GM21737 (cell line): ENCODE data around the gene CUL2.
"Not testable (repeated sequence)": the region's sequence is repeated elsewhere in the genome, so short reads cannot be mapped to it uniquely, and the experiment has no call there.

Experiments used
- ATAC-seq: cut with Tn5 transposase; IDR thresholded peaks from one replicate; pipeline ENCODE4 v1.9.1; 2021; ENCODE audit warnings: mild to moderate bottlenecking, moderate library complexity; ENCODE audit not compliant: unreplicated experiment

The CUL2 gene

GRCh38 chr10:34981844-34982243 is 108.3 kb downstream of the CUL2 start:
- ATAC-seq: no peak

- no peak for ATAC-seq
These were observed 110.2 kb downstream of the CUL2 start for GRCh38 chr10:34979938-34980337.

- ATAC-seq: no peak
These were observed 112.1 kb downstream of the CUL2 start for GRCh38 chr10:34978080-34978479.

GRCh38 chr10:34976380-34976910 is 113.7 kb downstream of the CUL2 start:
- ATAC-seq: not testable (repeated sequence)

- not testable (repeated sequence) for ATAC-seq
These were observed 115.6 kb downstream of the CUL2 start for GRCh38 chr10:34974364-34975065.

- ATAC-seq: not testable (repeated sequence)
These were observed 116.4 kb downstream of the CUL2 start for GRCh38 chr10:34973757-34974156.

GRCh38 chr10:34973121-34973520 is 117.0 kb downstream of the CUL2 start:
- not testable (repeated sequence) for ATAC-seq

- not testable (repeated sequence) for ATAC-seq
These were observed 117.5 kb downstream of the CUL2 start for GRCh38 chr10:34972591-34972990.

GRCh38 chr10:34971606-34972334 is 118.4 kb downstream of the CUL2 start:
- ATAC-seq: not testable (repeated sequence)

GRCh38 chr10:34969171-34969570 is 121.0 kb downstream of the CUL2 start:
- ATAC-seq: no peak

- no peak for ATAC-seq
These were observed 122.7 kb downstream of the CUL2 start for GRCh38 chr10:34967335-34967880.

- no peak for ATAC-seq
These were observed 123.7 kb downstream of the CUL2 start for GRCh38 chr10:34966451-34966850.

- no peak for ATAC-seq
These were observed 124.1 kb downstream of the CUL2 start for GRCh38 chr10:34966040-34966439.

- ATAC-seq: no peak
These were observed 125.9 kb downstream of the CUL2 start for GRCh38 chr10:34964166-34964800.

GRCh38 chr10:34962866-34963265 is 127.3 kb downstream of the CUL2 start:
- ATAC-seq: no peak

GRCh38 chr10:34960983-34961382 is 129.2 kb downstream of the CUL2 start:
- no peak for ATAC-seq

GRCh38 chr10:34959786-34960185 is 130.4 kb downstream of the CUL2 start:
- no peak for ATAC-seq

GRCh38 chr10:34959321-34959720 is 130.8 kb downstream of the CUL2 start:
- no peak for ATAC-seq
